Measurements from ENCODE around the gene PRM1.

The PRM1 gene, protein sequence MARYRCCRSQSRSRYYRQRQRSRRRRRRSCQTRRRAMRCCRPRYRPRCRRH

DNA sequence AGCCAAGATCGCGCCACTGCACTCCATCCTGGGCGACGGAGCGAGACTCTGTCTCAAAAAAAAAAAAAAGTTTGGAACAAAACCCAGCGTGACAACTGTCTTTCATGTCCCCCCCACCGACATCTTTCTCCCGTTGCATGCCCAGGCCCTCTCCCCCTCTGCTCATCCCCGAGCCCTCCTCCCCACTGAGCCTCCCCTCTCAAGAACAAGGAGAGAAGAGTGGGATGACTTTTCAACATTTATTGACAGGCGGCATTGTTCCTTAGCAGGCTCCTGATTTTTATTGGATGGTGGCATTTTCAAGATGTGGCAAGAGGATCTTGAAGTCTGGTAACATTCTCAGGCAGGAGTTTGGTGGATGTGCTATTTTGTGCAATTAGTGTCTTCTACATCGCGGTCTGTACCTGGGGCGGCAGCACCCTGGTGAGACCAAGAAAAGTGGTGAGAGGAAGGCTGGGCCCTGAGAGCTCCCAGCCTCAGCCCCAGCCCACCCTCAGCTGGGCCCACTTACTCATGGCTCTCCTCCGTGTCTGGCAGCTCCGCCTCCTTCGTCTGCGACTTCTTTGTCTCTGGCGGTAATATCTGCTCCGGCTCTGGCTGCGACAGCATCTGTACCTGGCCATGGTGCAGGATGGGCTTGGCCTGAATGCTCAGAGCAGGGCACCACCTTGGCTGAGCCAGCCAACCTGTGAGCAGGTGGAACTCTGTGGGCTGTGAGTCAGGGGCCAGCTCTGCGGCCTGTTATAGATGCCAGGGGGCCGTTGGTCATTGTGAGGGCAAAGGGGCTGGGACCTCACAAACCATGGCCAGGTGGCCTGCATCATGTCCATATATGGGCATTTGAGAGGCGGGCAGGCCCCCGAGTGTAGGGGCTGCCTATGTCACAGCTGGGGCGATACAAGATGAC is at the start of gene PRM1:
Gene PRM1, minus strand, starts transcription at position 715 of the 907 bp plus-strand sequence. Its CDS starts 92 bp downstream, at position 623.
- DNase-seq, result no peak

DNA sequence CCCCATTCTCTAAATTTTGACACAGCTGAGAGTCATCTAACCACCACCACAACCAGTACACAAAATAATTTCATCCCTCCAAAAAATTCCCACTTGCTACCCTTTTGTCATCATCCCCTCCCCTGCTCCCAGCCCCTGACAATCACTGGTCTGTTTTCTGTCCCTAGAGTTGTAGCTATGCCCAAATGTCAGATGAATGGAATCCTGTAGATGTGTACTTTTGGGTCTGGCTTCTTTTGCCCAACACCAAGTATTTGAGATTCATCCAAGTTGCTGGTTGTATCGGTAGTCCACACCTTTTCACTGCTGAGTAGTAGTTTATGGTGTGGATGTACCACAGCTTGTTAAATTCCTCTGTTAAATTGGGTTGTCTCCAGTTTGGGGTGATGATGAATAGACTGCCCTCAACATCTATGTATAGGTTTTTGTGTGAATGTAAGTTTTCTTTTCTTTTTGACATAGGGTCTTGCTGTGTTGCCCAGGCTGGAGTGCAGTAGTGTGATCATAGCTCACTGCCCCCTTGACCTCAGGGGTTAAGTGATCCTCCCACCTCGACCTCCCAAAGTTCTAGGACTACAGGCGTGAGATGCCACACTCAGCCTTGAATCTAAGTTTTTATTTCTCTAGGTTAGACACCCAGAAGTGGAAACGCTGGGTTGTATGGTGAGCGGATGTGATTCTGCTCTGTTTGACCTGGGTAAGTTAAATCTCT is 49.6 kb upstream of the PRM1 start:
- no peak for DNase-seq

DNA sequence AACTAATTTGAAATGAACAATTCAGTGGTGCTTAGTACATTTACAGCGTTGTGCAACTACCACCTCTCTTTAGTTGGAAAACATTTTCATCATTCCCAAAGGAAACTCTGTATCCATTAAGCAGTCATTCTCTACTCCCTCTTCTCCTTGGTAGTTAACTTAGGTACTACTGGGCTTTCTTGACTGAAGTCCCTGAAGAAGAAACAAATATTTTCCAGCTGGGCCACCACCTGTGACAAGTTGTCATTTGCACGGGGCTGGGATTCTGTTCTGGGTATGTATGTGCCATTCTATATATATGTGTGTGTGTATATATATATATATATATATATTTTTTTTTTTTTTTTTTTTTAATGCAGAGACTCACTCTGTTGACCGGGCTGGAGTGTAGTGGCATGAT is 48.8 kb upstream of the PRM1 start:
- DNase-seq, result no peak

DNA sequence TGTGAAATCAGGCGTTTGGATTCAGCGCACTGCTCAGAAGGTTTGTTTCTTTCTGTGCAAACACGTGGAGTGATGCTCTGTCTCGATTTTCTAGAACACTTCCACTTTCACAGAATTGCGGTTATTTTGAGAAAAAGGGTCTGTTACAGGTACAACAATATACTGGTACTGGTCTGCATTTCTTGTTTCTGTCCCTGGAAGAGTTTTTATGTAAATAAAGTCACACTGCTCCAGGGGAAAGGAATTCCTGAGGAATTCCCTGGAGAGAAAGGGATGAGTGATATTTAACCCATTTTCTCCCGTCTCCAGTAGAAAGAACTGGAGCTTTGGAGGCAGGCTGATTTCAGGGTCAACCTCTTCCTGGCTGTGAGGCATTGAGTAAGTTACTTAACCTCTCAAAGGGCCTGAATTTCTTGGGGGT is 48.0 kb upstream of the PRM1 start:
- peak; percentile 48 for DNase-seq

DNA sequence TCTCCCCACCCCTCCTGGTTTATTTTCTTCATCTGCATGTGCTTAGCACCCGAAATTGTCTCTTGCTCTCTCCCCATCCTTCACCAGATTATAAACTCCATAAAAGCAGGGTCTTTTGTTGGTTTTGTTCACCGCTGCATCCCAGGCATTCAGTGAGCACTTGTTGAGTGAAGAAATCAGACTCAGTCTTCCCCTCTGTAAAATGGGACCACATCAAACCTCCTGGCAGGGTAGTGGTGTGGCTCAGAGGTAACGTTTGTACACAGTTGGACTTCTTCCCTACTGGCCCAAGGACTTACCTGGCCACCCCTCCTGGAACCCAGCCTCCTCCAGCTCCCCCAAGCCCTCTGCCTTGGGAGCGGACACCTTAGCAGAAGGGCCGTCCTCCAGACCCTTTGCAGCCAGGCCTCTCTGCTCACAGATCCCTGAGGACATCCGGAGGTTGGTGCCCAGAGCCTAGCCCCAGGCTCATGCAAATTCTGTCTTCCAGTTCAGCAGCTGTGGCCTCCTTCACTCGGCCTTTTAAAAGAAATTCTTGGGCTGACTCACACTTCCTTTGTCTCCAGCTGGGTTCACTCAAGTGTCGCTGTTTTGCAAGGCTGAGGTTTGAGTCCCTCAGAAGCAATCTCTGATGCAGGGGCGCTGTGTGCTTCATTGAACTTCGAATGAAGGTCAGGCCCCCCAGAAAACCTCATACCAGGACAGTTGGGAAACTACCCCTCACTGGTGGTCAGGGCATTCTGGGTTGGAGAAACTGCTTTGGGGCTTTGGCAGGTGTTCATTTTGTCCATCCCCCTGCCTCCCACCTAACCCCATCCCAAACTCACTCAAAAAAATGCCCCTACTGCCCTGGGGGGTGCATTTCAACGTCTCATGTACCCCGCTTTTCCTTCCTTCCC is 47.3 kb upstream of the PRM1 start:
- DNase-seq, result peak; percentile 93

DNA sequence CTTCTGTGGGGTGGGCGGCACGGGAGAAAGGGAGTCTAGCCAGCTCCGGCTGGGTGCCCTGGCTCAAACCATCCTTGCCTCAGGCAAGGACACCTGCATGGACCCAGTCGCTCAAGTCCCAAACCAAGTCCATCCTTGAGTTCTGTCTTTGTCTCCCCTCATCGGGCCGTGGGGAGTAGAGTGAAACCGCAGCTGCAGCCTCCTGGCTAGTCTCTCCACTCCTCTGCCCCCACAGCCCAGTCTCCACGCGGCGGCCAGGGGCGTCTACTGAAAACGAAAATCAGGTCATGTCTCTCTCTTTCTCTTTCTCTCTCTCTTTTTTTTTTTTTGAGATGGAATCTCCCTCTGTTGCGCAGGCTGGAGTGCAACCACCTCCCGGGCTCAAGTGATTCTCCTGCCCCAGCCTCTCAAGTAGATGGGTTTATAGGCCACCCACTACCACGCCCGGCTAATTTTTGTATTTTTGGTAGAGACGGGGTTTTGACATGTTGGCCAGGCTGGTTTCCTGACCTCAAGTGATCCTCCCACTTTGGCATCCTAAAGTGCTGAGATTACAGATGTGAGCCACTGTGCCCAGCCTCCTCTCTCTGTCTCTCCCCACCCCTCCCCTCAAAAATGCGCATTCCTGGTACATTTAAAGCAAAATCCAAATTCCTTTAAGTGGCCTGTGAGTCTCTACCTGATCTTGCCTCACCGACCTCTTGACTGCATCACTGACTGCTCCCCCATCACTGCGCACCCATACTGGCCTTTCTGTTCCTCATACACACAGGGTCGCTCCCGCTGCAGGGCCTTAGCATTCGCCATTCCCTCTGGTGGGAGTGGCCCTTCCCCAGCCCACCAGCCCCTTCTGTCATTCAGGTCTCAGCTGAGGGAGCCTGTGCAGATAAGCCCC is 46.4 kb upstream of the PRM1 start:
- DNase-seq, result no peak

DNA sequence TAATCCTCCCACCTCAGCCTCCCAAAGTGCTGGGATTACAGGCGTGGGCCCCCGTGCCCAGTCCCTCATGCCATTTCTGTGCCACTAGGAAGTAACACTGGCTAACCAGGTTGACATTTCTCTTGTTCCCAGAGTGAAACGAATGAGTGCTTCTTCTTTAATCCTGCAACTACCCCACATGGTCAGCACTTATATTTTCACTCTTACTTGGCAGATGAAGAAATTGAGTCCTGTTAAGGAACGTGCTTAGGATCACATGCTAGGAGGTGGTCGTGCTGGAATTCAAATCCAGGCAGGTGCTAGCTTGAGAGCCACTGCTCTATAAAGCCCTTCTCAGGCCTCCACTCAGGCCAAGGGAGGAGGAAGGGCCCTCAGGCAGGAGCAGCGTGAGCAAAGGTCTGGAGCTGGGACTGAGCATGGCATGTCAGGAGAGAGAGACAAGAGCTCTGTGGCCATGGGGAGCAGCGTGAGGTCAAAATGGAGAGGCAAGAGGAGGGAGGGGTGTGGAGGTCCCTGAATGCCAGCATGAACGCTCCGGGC is 45.7 kb upstream of the PRM1 start:
- DNase-seq, result no peak

DNA sequence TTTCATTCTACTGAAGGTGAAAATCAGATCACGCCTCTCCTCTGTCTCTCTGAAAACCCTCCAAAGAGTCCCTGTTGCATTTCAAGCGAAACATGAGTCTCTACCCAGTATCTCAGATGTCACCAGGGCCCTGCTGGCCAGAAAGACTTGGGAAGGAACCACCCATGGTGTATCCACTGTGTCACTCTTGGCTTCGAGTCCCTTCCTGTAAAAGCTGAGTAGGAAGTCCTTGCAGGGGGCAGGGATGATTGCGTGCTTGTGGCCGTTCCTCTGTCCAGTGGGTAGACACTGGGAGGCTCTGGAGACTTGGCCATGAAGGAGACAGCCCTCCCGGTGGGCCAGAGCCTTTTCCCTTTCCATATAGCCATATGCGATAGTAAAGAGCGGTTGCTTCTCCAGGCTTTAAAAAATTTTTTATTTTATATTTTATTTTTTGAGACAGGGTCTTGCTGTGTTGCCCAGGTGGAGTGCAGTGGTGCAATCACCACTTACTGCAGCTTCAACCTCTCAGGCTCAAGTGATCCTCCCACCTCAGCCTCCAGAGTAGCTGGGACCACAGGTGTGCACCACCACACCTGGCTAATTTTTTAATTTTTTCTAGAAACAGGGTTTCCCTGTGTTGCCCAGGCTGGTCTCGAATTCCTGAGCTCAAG is 45.1 kb upstream of the PRM1 start:
- no peak for DNase-seq

DNA sequence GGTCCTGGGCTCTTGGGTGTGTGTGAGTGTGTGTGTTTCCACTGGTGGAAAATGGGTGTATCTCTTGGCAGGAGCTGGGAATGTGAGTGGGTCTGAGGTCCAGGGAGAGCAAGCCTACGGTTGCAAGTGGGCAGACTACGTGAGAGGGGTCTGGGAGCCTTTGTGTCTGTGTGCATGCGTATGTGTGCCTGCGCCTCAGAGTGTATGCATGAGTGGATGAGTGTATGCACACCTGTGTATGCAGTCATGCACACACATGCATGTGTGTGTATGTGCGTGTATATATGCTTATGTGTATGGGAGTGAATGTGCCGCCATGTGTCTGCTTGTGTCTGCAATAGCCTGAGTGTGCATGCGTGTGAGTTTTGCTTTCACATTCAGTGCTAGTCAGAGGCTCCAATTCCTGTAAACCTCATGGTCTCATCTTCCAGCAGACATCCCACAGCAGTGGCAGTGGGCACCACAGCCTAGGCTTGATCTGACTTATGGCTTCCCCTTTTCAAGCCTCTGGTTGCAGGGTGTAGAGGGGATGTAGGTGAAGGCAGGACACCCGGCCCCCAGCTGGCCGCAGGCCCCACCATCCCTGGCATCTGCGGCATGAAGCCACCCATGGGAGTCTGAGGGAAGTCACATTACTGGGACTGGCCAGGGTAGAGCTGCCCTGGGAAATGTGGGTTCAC is 44.4 kb upstream of the PRM1 start:
- DNase-seq, result no peak

DNA sequence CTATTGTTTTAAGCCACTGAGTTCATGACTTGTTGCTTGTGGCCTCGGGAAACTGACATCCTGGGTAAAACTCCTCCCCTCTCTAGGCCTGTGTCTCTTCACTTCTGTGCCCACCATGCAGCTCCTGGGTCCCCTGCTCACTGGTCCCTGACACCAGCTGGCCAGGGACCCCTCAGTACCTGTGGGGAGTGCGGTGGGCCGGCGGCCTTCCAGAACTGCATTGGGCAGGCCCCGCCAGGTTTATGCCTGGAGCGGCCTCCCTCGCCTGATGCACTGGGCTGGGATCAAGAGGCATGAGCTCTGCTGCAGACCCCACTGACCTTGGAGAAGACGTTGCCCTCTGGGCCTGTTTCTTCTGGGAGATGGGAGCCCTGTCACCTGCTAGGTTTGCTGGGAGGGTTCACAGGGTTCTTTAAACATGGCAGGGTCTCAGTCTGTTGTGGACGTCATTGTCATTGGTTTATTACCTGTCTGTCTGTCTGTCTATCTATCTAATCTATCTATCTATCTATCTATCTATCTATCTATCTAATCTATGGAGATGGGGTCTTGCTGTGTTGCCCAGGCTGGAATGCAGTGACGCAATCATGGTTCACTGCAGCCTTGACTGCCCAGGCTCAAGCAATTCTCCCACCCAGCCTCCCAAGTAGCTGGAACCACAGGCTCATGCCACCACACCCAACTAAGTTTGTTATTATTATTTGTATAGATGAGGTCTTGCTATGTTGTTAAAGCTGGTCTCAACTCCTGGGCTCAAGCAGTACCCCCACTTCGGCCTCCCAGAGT is 42.6 kb upstream of the PRM1 start:
- DNase-seq, result no peak

DNA sequence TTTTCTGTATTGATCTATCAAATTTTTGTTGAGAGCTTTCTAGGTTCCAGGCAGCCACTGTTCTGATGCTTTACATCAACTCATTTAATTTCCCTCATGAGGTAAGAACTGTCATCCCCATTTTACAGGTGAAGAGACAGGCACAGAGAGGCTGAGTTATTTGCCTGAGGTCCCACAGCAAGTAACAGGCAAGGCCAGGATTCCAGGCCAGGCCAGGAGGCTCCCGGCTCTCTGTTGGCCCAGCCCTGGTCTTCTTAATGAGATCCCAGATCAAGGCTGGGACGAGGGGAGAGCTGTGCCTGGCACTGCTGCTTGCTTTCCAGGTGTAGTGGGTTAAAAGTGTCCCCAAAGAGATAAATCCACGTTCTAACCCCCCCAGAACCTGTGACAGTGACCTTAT is 41.7 kb upstream of the PRM1 start:
- DNase-seq, result no peak

DNA sequence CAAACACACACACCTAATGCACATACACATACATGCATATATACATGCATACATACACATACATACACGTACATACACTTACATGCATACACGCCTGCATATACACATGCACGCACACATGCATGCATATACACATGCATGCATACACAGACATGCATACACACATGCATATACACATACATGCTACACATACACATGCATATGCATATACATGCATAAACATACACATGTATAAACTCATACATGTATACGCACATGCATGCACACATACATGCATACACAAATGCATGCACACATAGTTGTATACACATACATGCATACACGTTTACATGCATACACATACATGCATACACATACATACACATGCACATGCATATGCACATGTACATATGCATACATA is 40.5 kb upstream of the PRM1 start:
- no peak for DNase-seq

DNA sequence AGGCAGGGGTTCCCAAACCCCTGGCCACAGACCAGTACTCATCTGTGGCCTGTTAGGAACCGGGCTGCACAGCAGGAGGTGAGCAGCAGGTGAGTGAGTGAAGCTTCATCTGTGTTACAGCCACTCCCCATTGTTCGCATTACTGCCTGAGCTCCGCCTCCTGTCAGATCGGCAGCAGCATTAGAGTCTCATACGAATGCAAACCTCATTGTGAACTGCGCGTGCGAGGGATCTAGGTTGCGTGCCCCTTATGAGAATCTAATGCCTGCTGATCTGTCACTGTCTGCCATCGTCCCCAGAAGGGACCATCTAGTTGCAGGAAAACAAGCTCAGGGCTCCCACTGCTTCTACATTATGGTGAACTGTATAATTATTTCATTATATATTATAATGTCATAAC is 39.0 kb upstream of the PRM1 start:
- no peak for DNase-seq

DNA sequence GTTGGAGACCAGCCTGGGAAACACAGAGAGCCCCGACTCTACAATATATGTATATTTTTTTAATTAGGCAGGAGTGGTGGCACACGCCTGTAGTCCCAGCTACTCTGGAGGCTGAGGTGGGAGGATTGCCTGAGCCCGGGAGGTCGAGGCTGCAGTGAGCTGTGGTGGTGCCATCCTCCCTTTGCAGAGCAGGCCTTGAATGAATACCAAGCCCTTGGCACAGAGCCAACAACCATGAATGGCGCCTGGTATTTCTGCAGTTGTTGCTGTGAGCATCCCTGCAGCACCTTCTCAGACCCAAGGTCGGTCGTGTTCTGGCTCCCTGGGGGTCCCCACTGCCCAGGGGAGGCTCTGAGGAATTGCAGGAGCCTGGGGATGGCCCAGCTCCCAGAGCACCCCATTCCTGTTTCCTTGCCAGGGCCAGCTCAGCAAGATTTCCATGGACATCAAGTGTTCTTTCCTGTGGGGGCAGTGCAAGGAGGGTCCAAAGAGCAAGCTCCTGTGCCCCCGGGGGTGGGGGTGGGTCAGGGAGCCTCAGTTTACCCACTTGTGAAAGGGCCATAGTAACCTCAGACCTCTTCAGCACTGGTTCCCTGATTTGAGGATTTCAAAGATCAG is 38.5 kb upstream of the PRM1 start:
- no peak for DNase-seq

DNA sequence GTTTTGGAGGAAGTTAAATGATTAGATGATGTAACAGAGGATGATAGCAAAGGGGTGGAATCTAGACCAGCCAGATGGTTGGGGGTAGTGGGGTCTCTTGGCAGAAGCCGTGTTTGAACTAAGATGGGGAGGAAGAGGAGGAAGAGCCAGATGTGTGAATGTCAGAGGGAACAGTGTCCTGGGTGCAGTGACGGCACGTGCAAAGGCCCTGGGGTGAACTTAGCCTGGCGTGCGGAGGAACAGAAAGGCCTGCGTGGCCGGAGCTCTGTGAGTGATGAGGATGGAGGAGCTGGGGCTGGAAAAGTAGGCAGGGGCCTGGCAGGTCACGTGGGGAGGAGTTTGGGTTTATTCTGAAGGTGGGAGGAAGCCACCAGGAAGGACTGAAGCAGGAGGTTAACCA is 37.7 kb upstream of the PRM1 start:
- DNase-seq, result no peak

DNA sequence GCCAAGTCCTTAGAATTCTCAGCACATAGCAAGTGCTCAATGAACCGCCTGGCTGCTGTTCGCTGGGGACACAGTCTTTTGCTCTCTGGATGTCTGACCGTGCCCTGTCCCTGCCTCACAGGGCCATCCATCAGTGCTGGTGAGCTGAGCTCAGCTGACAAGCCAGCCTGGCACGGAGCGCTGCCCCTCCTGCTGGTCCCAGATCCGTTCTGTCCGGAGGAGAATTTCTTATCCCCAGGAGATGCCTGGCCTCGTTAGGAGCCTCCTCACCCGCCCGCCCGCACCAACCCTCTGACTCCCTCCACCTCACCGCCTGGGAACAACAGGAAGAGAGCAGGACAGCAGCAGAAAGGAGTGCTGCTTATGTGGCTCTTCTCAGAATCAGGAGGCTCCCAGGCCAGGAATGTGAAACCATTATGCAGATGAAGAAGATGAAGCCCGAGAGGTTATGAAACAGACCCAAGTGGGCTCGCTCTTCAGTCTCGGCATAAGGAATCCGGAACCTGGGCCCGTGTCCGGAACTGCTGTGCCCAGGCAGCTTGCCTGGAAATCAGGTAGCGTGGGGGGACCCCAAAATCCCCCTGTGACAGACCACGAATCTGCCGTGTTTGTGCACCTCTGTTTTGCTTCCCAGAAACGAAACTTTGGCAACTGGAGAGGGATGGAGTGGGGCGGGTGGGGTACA is 35.3 kb upstream of the PRM1 start:
- no peak for DNase-seq

DNA sequence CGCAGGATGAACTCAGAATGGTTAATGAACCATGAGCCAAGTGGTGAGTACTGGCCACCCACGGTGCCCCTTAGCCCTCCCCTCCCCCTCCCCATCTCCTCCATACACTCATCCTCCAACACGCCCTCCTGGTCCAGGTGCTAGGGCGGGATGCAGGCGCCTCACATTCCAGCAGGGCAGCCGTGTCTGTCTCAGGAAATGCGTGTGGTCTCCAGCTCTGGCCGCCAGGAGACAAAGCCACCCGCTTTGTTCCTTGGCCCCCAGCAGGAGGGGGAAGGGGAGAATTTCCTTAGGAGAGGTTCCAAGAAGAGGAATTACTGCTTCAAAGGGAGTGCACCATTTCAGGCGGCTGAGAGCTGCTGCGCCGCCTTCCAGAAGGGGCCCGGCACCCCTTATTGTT is 34.4 kb upstream of the PRM1 start:
- peak; percentile 61 for DNase-seq

DNA sequence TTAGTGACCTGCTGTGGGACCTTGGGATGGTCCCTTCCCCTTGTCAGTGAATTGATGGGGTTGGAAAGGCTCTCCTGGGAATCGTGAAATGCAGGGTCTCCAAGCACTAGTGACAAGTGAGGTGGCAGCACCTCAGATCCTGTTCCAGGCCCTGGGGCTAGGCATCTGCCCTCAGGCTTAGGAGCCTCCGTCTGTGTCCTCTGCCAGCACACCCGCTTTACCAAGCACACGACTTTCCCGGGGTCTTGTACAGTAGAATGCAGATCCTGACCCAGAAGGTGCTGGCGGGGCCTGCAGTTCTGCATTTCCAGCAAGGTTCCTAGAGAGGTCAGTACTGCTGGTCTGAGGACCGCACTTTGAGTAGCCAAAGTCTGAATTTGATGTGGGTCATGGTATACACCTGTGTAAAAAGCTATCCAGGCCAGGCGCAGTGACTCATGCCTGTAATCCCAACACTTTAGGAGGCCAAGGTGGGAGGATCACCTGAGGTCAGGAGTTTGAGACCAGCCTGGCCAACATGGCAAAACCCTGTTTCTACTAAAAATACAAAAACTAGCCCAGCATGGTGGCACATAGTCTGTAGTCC is 33.3 kb upstream of the PRM1 start:
- DNase-seq, result no peak
